ENCODE results near the gene LRP1.

GRCh38 chr12:57188090-57188425 lies 59.8 kb downstream of the LRP1 start:
- TF ChIP-seq RFX5 (IDR thresholded peaks at IDR 0.05; ENCODE audit: low read depth, low read length): no peak
- TF ChIP-seq, protein P1, sequence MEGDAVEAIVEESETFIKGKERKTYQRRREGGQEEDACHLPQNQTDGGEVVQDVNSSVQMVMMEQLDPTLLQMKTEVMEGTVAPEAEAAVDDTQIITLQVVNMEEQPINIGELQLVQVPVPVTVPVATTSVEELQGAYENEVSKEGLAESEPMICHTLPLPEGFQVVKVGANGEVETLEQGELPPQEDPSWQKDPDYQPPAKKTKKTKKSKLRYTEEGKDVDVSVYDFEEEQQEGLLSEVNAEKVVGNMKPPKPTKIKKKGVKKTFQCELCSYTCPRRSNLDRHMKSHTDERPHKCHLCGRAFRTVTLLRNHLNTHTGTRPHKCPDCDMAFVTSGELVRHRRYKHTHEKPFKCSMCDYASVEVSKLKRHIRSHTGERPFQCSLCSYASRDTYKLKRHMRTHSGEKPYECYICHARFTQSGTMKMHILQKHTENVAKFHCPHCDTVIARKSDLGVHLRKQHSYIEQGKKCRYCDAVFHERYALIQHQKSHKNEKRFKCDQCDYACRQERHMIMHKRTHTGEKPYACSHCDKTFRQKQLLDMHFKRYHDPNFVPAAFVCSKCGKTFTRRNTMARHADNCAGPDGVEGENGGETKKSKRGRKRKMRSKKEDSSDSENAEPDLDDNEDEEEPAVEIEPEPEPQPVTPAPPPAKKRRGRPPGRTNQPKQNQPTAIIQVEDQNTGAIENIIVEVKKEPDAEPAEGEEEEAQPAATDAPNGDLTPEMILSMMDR (conservative IDR thresholded peaks at IDR 0.05; ENCODE audit: low read depth, low read length): no peak
- no peak for TF ChIP-seq MAZ (IDR thresholded peaks at IDR 0.05; ENCODE audit: borderline replicate concordance, low read depth, low read length)
- TF ChIP-seq POLR2A (IDR thresholded peaks at IDR 0.05; ENCODE audit: low read depth, low read length): no peak
- no peak for TF ChIP-seq ELK1 (IDR thresholded peaks at IDR 0.05; ENCODE audit: borderline replicate concordance, low read depth, low read length)
- TF ChIP-seq RAD21 (IDR thresholded peaks at IDR 0.05; ENCODE audit: low read length): no peak
- TF ChIP-seq CHD1 (IDR thresholded peaks at IDR 0.05; ENCODE audit: low read depth, low read length): no peak
- TF ChIP-seq CEBPB (IDR thresholded peaks at IDR 0.05; ENCODE audit: low read depth, low read length): no peak

Measured in IMR-90 (cell line).